Ectodermal cell (in vitro differentiated cells): Measurements from ENCODE around the gene RWDD3. TPM values are rescaled to one million over a fixed set of nuclear protein-coding genes. Genes with fewer than 3 reads are reported as not detected.

Experiments
- H3K27ac ChIP-seq: 2 replicates; pipeline ENCODE4 v1.7.0; 2013; ENCODE audit warnings: mild to moderate bottlenecking, low read depth, low read length; ENCODE audit not compliant: insufficient read depth, poor library complexity, severe bottlenecking
- H3K27me3 ChIP-seq: 2 replicates; pipeline ENCODE4 v1.7.0; 2013; ENCODE audit warnings: mild to moderate bottlenecking, low read length; ENCODE audit not compliant: insufficient read depth, control insufficient read depth, poor library complexity, severe bottlenecking
- H3K36me3 ChIP-seq: one replicate; pipeline ENCODE4 v1.7.0; 2013; ENCODE audit warnings: low read length; ENCODE audit not compliant: control insufficient read depth, insufficient read depth
- H3K4me1 ChIP-seq: one replicate; pipeline ENCODE4 v1.7.0; 2013; ENCODE audit warnings: low read length; ENCODE audit not compliant: control insufficient read depth, insufficient read depth
- H3K4me3 ChIP-seq: 2 replicates; pipeline ENCODE4 v1.7.0; 2013; ENCODE audit warnings: low read depth, low read length, control low read depth; ENCODE audit not compliant: insufficient read depth
- H3K9me3 ChIP-seq: 2 replicates; pipeline ENCODE4 v1.7.0; 2013; ENCODE audit warnings: mild to moderate bottlenecking, low read length, moderate library complexity; ENCODE audit not compliant: control insufficient read depth
- WGBS, 2 experiments: methylation state at CpG; one replicate each; pipeline ENCODE4 v1.1.7; 2013; ENCODE audit warnings: missing lambda C conversion rate in 2 of 2; 5-methylcytosine and 5-hydroxymethylcytosine counted together
- polyA plus RNA-seq, 4 experiments: library from polyadenylated mRNA; stranded (reverse); fragments of 50-300 nt; gene quantifications; one replicate each; pipeline ENCODE4 v1.2.3, GENCODE V29; 2013

Gene RWDD3, protein sequence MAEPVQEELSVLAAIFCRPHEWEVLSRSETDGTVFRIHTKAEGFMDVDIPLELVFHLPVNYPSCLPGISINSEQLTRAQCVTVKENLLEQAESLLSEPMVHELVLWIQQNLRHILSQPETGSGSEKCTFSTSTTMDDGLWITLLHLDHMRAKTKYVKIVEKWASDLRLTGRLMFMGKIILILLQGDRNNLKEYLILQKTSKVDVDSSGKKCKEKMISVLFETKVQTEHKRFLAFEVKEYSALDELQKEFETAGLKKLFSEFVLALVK
- 26.3 TPM for polyA plus RNA-seq (2013, experiment 1 of 4)
- 26.0 TPM for polyA plus RNA-seq (2013, experiment 2 of 4)
- 20.7 TPM for polyA plus RNA-seq (2013, experiment 3 of 4)
- polyA plus RNA-seq (2013, experiment 4 of 4) = 22.5 TPM

DNA sequence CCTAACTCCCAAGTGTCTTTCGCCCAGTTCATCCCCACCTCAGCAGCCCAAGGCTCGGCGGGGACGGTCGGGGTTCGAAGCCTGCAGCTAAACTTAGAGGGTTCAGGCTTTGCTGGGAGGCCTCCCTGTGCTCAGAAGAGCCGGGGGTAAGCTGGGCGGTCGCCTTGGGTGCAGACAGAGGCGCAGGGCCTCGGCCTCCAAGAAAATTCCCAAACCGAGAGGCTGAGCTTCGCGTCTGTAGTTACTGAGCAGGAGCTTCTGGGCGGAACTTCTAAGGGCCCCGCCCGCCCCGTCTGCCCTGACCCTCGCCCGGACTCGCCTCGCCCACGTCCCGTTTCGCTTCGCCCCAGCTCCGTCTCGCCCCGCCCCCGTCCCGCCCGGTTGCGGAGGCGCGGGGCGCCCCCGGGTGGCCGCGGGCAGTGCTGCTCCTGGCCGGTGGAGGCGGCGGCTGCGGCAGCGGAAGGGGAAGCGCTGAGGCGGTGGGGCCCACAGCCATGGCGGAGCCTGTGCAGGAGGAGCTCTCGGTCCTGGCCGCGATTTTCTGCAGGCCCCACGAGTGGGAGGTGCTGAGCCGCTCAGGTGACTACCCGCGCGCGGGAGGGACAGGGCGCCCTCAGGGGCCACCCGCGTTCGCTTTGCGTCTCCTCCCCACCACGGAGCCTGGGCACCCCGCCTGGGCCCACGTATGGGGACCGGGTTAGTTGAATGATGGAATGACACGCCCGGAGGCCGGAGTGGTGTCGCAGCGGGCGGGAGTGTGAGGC lies at the start of gene RWDD3:
TSS of gene RWDD3 (plus strand) at position 474 of the 764 bp plus-strand sequence. CDS start at position 495, 21 bp downstream.
- Histone ChIP-seq H3K27me3 (no peaks in the 10 kb centered on the region), H3K27ac (peak within 1 kb of the TSS; percentile 60), H3K4me1 (peaks cover 10% of the 10 kb centered on the region), H3K9me3 (no peaks in the 10 kb centered on the region), H3K36me3 (no peaks in the 10 kb centered on the region), H3K4me3 (peak within 1 kb of the TSS; percentile 89)
- 1% methylated on average over 71 of the region's 71 CpGs for WGBS, 2 experiments

DNA sequence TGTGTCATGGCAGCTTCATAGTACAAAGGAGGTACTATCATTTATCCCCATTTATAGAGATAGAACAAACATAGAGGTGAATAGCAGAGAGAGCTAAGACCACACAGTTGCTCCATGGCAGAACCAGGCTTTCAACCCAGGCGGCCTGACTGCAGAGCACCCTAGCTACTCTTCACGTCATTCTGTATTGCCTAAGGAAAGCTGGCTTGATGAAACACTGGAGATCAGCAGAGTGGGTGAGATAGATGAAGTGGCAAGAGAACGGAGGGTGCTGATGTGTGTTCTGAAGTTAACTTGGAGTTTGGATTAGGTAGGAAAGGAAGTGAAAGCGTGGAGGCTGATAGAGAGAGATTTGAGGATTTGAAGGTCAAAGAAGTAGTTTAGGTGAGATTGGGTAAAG lies 47.9 kb upstream of the RWDD3 start:
- Histone ChIP-seq H3K9me3 (peaks cover 3% of the 10 kb centered on the region), H3K27me3 (no peaks in the 10 kb centered on the region), H3K4me3 (no peak overlapping the region), H3K27ac (no peak overlapping the region), H3K4me1 (no peaks in the 10 kb centered on the region), H3K36me3 (no peaks in the 10 kb centered on the region)
- WGBS, 2 experiments = 91 to 93% methylated on average over 4 of the region's 4 CpGs

DNA sequence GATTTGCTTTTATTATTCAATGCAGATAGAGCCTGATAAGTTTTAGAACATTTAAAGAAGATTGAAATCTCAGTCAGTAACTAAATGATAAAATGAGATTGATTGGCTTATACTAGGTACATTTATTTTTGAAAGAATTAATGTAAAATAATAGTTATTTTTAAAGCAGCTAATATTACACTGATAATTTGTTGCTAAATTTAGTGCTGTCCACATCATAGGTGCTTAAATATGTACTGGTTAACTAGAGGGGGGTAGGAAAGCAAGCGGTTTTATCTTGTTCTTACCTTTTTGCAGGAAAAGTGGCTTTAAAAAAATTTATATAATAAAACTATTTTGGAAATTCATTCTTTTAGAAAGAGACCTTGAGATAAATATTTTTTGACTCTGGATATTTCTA lies 40.4 kb upstream of the RWDD3 start:
- H3K4me1 ChIP-seq = peaks cover 11% of the 10 kb centered on the region
- H3K9me3 ChIP-seq = no peaks in the 10 kb centered on the region
- H3K27ac ChIP-seq = no peak overlapping the region
- no CpG with 5 or more reads among the region's 1 CpG for WGBS, 2 experiments
- H3K36me3 ChIP-seq = no peaks in the 10 kb centered on the region
- H3K27me3 ChIP-seq = no peaks in the 10 kb centered on the region
- no peak overlapping the region for H3K4me3 ChIP-seq

DNA sequence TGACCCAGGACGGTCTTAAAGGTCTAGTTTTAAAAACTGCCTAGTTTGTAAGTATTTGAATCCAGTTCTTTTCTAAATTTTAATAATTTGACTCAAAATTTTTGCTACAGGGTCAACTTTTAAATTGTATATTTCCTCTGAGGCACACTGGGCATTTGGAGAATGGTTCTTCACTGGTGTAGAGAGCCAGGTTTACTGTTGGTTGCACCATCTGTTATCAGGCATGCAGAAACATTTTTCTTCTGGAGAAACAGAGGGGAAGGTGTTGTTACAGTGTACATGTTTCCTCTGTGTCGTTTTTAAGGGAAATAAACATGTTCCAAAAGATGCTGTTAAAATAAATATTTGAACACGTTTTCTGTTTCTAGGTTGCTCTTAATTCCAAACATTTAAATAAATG lies 39.0 kb upstream of the RWDD3 start:
- Histone ChIP-seq H3K4me1 (peaks cover 11% of the 10 kb centered on the region), H3K27me3 (no peaks in the 10 kb centered on the region), H3K4me3 (no peak overlapping the region), H3K27ac (no peak overlapping the region), H3K9me3 (no peaks in the 10 kb centered on the region), H3K36me3 (no peaks in the 10 kb centered on the region)
- WGBS, 2 experiments = 85 to 90% methylated on average over 3 of the region's 3 CpGs

DNA sequence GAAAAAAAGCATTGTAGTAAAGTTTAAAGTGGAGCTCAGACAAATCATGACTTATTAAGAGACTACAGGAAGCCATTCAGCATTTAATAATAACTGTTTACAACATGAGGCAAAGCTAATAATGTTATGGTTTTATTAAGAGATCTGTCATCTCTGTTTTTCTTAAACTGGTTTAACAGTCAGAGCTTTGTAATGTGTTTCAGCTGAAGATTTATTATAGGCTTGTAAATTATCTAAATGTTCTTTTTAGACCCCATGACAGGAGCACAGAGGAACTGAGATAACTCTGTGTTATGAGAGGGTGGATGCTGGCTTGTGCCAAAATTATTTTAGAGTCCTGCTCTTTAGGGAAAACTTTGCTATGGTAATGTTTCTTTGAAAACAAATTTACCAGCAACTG lies 38.0 kb upstream of the RWDD3 start:
- no peak overlapping the region for H3K27ac ChIP-seq
- H3K36me3 ChIP-seq = no peaks in the 10 kb centered on the region
- H3K4me1 ChIP-seq = peaks cover 11% of the 10 kb centered on the region
- H3K27me3 ChIP-seq = no peaks in the 10 kb centered on the region
- no peak overlapping the region for H3K4me3 ChIP-seq
- H3K9me3 ChIP-seq = no peaks in the 10 kb centered on the region

DNA sequence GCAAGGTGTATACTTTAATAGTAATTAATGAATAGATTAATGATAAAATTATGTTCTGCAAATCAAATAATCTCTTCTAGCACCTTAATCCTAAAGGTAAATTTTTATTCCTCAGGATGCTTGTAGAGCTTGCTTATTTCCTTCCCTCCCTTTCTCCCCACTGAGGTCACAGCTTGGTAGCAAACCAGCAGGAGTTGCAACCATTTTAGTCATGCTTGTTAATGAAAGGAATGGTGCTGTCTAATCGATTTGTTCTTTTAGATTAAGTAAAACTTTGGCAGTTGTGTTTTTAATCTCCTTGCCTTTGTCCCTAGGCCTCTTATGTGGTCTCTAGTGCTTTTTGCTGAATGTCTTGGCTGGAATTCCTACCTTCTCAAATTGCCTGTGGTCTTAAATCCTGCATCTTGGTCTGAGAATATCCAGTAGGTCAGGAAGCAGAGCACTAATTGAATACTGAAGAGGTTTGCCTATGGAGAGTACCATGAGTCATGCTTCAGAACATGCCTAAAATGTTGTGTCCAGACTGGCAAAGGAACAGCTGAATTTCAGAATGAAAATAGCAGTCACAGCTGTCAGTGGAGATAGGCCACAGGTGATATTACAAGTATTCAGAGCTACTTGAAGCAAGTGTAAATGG lies 36.3 kb upstream of the RWDD3 start:
- H3K9me3 ChIP-seq = no peaks in the 10 kb centered on the region
- WGBS, 2 experiments = 46 to 74% methylated on average over 1 of the region's 1 CpG
- peaks cover 11% of the 10 kb centered on the region for H3K4me1 ChIP-seq
- no peaks in the 10 kb centered on the region for H3K27me3 ChIP-seq
- no peak overlapping the region for H3K27ac ChIP-seq
- H3K36me3 ChIP-seq = no peaks in the 10 kb centered on the region
- H3K4me3 ChIP-seq = no peak overlapping the region

DNA sequence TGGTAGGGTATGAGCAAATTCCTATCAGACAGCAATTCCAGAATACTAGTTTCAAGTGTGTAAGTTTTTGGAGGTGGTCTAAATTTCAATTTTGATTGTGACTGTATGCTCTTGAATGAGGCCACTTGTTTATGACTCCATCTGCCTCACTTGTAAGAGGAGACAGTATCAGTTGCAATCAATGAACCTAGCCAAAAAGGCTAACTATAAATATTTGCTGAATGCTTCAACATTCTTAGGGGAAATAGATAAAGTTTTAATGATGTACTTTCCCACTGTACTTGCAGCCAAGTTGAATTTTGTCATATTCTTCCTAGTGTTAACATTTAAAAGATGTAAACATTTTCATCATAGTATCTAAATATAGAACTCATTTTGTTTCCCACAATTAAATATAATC lies 32.1 kb upstream of the RWDD3 start:
- H3K9me3 ChIP-seq = no peaks in the 10 kb centered on the region

DNA sequence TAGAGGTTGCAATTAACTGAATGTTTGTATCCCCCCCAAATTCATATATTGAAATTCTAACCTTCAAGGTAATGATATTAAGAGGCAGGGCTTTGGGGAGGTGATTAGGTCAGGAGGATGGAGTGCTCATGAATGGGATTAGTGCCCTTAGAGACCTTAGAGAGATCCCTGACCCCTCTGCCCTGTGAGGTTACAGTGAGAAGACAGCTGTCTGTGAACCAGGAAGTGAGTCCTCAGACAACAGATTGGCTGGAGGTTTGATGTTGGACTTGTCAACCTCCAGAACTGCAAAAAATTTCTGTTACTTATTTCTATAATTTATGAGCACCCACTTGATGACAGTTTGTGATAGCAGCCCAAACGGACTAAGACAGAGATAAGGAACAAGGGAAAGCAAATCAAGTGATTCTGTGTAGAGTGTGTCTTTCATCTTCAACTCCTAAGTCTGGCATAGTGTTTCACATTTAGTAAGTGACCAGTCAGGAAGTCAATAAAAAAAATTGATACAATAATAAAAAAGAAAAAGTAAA lies 30.0 kb upstream of the RWDD3 start:
- no peak overlapping the region for H3K4me3 ChIP-seq
- H3K36me3 ChIP-seq = no peaks in the 10 kb centered on the region
- H3K27ac ChIP-seq = no peak overlapping the region
- 95 to 100% methylated on average over 1 of the region's 1 CpG for WGBS, 2 experiments
- no peaks in the 10 kb centered on the region for H3K4me1 ChIP-seq
- H3K9me3 ChIP-seq = no peaks in the 10 kb centered on the region
- no peaks in the 10 kb centered on the region for H3K27me3 ChIP-seq

More for the DNA sequence above, 32.1 kb upstream of the RWDD3 start:
- Histone ChIP-seq H3K27ac (no peak overlapping the region), H3K4me3 (no peak overlapping the region), H3K27me3 (no peaks in the 10 kb centered on the region), H3K36me3 (no peaks in the 10 kb centered on the region), H3K4me1 (peaks cover 11% of the 10 kb centered on the region)

DNA sequence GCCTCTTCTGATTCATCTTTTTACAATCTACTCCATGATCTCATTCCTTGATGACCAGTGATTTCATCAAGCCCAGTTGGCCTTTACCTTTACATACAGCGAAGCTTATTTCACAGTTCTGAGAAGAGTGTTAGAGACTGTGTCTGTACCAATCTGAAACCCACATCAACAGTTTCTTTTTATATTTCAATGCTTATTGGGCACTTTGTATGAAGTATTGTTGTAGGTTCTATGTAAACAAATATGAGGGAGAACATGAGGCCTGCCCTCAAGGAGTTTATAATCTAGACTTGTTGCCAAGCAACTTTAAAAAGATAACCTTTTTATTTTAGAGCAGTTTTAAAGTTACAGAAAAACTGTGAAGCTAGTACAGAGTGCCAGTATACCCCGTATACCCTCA lies 27.5 kb upstream of the RWDD3 start:
- Histone ChIP-seq H3K4me1 (no peaks in the 10 kb centered on the region), H3K27ac (no peak overlapping the region), H3K9me3 (no peaks in the 10 kb centered on the region), H3K36me3 (no peaks in the 10 kb centered on the region), H3K4me3 (no peak overlapping the region), H3K27me3 (no peaks in the 10 kb centered on the region)
- 89 to 100% methylated on average over 1 to 2 of the region's 2 CpGs for WGBS, 2 experiments
